ENCODE data around the gene MEGF8.

DNA sequence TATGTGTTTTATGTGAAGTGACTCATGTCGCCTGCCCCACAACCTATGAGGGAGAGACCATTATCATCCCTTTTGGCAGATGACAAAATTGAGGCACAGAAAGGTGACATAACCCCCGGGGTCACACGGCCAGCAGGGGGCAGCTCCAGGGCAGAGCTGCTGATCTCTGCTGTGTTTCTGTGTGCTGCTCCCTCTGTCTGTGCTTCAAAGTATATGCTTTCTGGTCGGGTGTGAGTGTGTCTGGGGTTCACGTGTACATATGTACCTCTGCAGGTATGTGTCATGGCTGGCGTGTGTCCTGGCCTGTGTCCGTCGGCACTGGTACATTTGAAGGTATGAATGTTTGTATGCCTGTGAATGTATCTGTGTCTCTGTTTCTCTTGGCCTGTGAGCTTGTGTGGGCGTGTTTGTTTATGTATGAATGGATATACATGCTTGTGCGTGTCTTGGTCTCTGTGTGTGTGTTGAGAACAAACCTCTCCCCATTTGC is 94.7 kb downstream of the MEGF8 start:
- TF ChIP-seq, protein P1, sequence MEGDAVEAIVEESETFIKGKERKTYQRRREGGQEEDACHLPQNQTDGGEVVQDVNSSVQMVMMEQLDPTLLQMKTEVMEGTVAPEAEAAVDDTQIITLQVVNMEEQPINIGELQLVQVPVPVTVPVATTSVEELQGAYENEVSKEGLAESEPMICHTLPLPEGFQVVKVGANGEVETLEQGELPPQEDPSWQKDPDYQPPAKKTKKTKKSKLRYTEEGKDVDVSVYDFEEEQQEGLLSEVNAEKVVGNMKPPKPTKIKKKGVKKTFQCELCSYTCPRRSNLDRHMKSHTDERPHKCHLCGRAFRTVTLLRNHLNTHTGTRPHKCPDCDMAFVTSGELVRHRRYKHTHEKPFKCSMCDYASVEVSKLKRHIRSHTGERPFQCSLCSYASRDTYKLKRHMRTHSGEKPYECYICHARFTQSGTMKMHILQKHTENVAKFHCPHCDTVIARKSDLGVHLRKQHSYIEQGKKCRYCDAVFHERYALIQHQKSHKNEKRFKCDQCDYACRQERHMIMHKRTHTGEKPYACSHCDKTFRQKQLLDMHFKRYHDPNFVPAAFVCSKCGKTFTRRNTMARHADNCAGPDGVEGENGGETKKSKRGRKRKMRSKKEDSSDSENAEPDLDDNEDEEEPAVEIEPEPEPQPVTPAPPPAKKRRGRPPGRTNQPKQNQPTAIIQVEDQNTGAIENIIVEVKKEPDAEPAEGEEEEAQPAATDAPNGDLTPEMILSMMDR (IDR thresholded peaks at IDR 0.05) = peak; percentile 14 to 76 (median 54)
- no peak for TF ChIP-seq POLR2A (IDR thresholded peaks at IDR 0.05)
